Neutrophil (primary cell): Measurements from ENCODE around the gene TSNAX.

Experiments
- H3K27ac ChIP-seq: fragments of 200-600 bp; sonication (generic); 2 replicates; pipeline ENCODE4 v1.5.1; 2016; ENCODE audit warnings: mild to moderate bottlenecking, moderate library complexity
- H3K27me3 ChIP-seq: fragments of 200-600 bp; sonication (generic); 2 replicates; pipeline ENCODE4 v1.6.0; 2016; ENCODE audit warnings: mild to moderate bottlenecking
- H3K36me3 ChIP-seq: fragments of 200-600 bp; sonication (generic); 2 replicates; pipeline ENCODE4 v1.5.1; 2017
- H3K4me1 ChIP-seq, 2 experiments: fragments of 200-600 bp in 1 of 2; sonication (generic) in 1 of 2; 1 replicate in 1 of 2; 2 replicates in 1 of 2; pipeline versions ENCODE4 v1.5.1 to v1.6.1; 2013 to 2016; ENCODE audit warnings: low read depth in 1 of 2, low read length in 1 of 2, mild to moderate bottlenecking in 1 of 2, moderate library complexity in 1 of 2; ENCODE audit not compliant: control insufficient read depth in 1 of 2, insufficient read depth in 1 of 2
- H3K4me3 ChIP-seq, 2 experiments: fragments of 200-600 bp in 1 of 2; sonication (generic) in 1 of 2; 1 replicate in 1 of 2; 2 replicates in 1 of 2; pipeline ENCODE4 v1.5.1; 2013 to 2016; ENCODE audit warnings: low read depth in 1 of 2, low read length in 1 of 2, mild to moderate bottlenecking in 1 of 2, moderate library complexity in 1 of 2
- H3K9me3 ChIP-seq: fragments of 200-600 bp; sonication (generic); 2 replicates; pipeline ENCODE4 v1.5.1; 2016
- CTCF ChIP-seq: fragments of 200-600 bp; sonication (generic); IDR thresholded peaks from 2 replicates; pipeline ENCODE4 v1.5.1; 2016; ENCODE audit warnings: antibody characterized with exemption

TSNAX gene

GRCh38 chr1:231528172-231529029 lies at the start of gene TSNAX:
Gene TSNAX, plus strand, starts transcription at chr1:231528669. Its CDS starts 142 bp downstream, at chr1:231528811.
- Histone ChIP-seq H3K4me1 (peaks cover 64 to 68% of the 10 kb centered on the region in 2 experiments), H3K27me3 (no peaks in the 10 kb centered on the region), H3K27ac (peak within 1 kb of the TSS; percentile 93), H3K9me3 (no peaks in the 10 kb centered on the region), H3K36me3 (peaks cover 4% of the 10 kb centered on the region), H3K4me3 (peak within 1 kb of the TSS; percentile 72 to 79)
- TF ChIP-seq CTCF = peak; percentile 25

- no peaks in the 10 kb centered on the region for H3K9me3 ChIP-seq
- no peak overlapping the region for H3K27ac ChIP-seq
- H3K4me1 ChIP-seq = no peaks in the 10 kb centered on the region
- peaks cover 57% of the 10 kb centered on the region for H3K27me3 ChIP-seq
- no peak for TF ChIP-seq CTCF
- no peak overlapping the region for H3K4me3 ChIP-seq
- no peaks in the 10 kb centered on the region for H3K36me3 ChIP-seq
These were observed 49.7 kb upstream of the TSNAX start for GRCh38 chr1:231478811-231479210.

GRCh38 chr1:231480008-231480407 lies 48.5 kb upstream of the TSNAX start:
- TF ChIP-seq CTCF = no peak
- Histone ChIP-seq H3K4me1 (no peaks in the 10 kb centered on the region), H3K36me3 (no peaks in the 10 kb centered on the region), H3K27ac (no peak overlapping the region), H3K4me3 (no peak overlapping the region), H3K9me3 (no peaks in the 10 kb centered on the region), H3K27me3 (peaks cover 45% of the 10 kb centered on the region)

GRCh38 chr1:231481289-231481688 lies 47.2 kb upstream of the TSNAX start:
- no peaks in the 10 kb centered on the region for H3K36me3 ChIP-seq
- TF ChIP-seq CTCF = no peak
- no peaks in the 10 kb centered on the region for H3K9me3 ChIP-seq
- no peak overlapping the region for H3K27ac ChIP-seq
- no peaks in the 10 kb centered on the region for H3K4me1 ChIP-seq
- peaks cover 37% of the 10 kb centered on the region for H3K27me3 ChIP-seq
- H3K4me3 ChIP-seq = no peak overlapping the region

GRCh38 chr1:231485029-231485784 lies 43.3 kb upstream of the TSNAX start:
- Histone ChIP-seq H3K27me3 (peaks cover 28% of the 10 kb centered on the region), H3K27ac (no peak overlapping the region), H3K4me1 (no peaks in the 10 kb centered on the region), H3K4me3 (no peak overlapping the region), H3K36me3 (no peaks in the 10 kb centered on the region), H3K9me3 (no peaks in the 10 kb centered on the region)
- no peak for TF ChIP-seq CTCF
